Hepatocyte (in vitro differentiated cells): ENCODE measurements around the gene COL5A1. TPM values are rescaled to one million over a fixed set of nuclear protein-coding genes. Genes with fewer than 3 reads are reported as not detected.

Experiments used
- DNase-seq: peaks from one replicate; pipeline ENCODE4 v3.0.0-alpha.2; 2016; ENCODE audit warnings: low spot score
- H2AFZ ChIP-seq: fragments of 200-600 bp; sonication (generic); 2 replicates; pipeline ENCODE4 v1.6.0; 2016; ENCODE audit warnings: antibody characterized with exemption, mild to moderate bottlenecking
- H3K27ac ChIP-seq: fragments of 200-600 bp; sonication (generic); 2 replicates; pipeline ENCODE4 v1.5.1; 2016; ENCODE audit warnings: mild to moderate bottlenecking
- H3K27me3 ChIP-seq: fragments of 200-600 bp; sonication (generic); 2 replicates; pipeline ENCODE4 v1.6.1; 2016
- H3K36me3 ChIP-seq: fragments of 200-600 bp; sonication (generic); replicated peaks from 2 replicates; pipeline ENCODE4 v1.5.1; 2016; ENCODE audit warnings: low read depth; ENCODE audit not compliant: insufficient read depth
- H3K4me1 ChIP-seq: fragments of 200-600 bp; sonication (generic); 2 replicates; pipeline ENCODE4 v1.5.1; 2016; ENCODE audit warnings: mild to moderate bottlenecking, moderate library complexity; ENCODE audit not compliant: insufficient read depth
- H3K4me2 ChIP-seq: fragments of 200-600 bp; sonication (generic); 2 replicates; pipeline ENCODE4 v1.6.0; 2016
- H3K4me3 ChIP-seq: fragments of 200-600 bp; sonication (generic); 2 replicates; pipeline ENCODE4 v1.5.1; 2016; ENCODE audit warnings: mild to moderate bottlenecking
- H3K79me2 ChIP-seq: fragments of 200-600 bp; sonication (generic); 2 replicates; pipeline ENCODE4 v1.6.0; 2017; ENCODE audit warnings: mild to moderate bottlenecking
- H3K9me2 ChIP-seq: fragments of 200-600 bp; sonication (generic); replicated peaks from 2 replicates; pipeline ENCODE4 v1.6.0; 2017; ENCODE audit warnings: mild to moderate bottlenecking; ENCODE audit not compliant: insufficient read depth
- H3K9me3 ChIP-seq: fragments of 200-600 bp; sonication (generic); 2 replicates; pipeline ENCODE4 v1.5.1; 2016; ENCODE audit warnings: low read depth, mild to moderate bottlenecking
- H4K20me1 ChIP-seq: fragments of 200-600 bp; sonication (generic); 2 replicates; pipeline ENCODE4 v1.6.0; 2016; ENCODE audit warnings: mild to moderate bottlenecking; ENCODE audit not compliant: insufficient read depth, poor library complexity, severe bottlenecking
- CTCF ChIP-seq: fragments of 200-600 bp; sonication (generic); IDR thresholded peaks from 2 replicates; pipeline ENCODE4 v1.5.1; 2016; ENCODE audit warnings: antibody characterized with exemption, mild to moderate bottlenecking; ENCODE audit not compliant: poor library complexity
- EZH2 ChIP-seq: fragments of 200-600 bp; sonication (generic); IDR thresholded peaks from 2 replicates; pipeline ENCODE4 v1.6.1; 2016; ENCODE audit warnings: antibody characterized with exemption, mild to moderate bottlenecking, borderline replicate concordance
- EZH2phosphoT487 ChIP-seq: fragments of 200-600 bp; sonication (generic); IDR thresholded peaks from one replicate; pipeline ENCODE4 v1.6.1; 2018; ENCODE audit warnings: antibody characterized with exemption, mild to moderate bottlenecking, low read depth, moderate library complexity; ENCODE audit not compliant: unreplicated experiment, severe bottlenecking
- whole genome bisulfite sequencing: methylation state at CpG from one replicate; pipeline ENCODE4 v1.1.6; 2016; ENCODE audit warnings: low lambda C conversion rate; ENCODE audit errors: missing lambda C conversion rate; 5-methylcytosine and 5-hydroxymethylcytosine counted together
- polyA plus RNA-seq: library from polyadenylated mRNA; unstranded; fragments of >200 nt; fragmentation: Nextera tagmentation; extraction: Ambion mirVana; gene quantifications from 2 replicates; pipeline ENCODE4 v1.2.1, GENCODE V29; 2016
- total RNA-seq: library from RNA; depleted of rRNA; stranded (reverse); fragments of >200 nt; gene quantifications from 2 replicates; pipeline ENCODE4 v1.2.3, GENCODE V29; 2014

The COL5A1 gene
- total and polyA plus RNA-seq, 2 experiments from 2014 or later = 342 to 347 TPM

DNA sequence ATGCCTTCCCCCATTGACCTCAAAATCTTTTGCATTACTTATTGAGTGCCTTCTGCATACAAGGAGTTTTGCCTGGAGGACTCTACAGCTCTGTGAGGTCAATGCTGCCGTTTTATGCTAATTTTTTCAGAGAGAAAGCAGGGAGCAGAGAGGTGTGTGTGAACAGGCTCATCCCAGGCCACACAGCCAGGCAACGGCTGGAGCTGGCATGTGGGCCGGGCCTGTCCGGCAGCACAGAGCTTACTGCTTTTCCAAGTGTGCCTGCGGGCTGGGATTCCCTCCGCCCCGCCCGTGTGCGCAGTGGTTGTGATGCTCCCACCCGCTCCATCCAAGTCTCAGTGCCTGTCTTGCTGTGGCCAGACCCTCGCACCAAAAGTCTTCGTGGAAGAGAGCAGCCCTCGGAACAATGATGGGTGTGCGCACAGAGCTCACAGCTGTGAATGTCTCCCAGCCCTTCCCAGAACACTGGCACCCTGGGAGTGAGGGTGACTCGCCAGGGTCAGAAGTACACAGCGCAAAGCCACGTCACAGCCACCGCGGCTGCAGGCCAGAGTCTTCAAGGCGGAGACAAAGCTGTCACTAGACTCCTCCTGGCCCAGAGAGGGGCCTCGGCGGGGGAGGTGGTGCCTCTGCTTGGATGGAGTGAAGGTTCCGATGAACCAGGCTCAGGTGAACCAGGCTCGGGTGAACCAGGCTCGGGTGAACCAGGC lies 82.8 kb downstream of the COL5A1 start:
- no peaks in the 10 kb centered on the region for H3K9me3 ChIP-seq
- H3K79me2 ChIP-seq = peaks cover 9% of the 10 kb centered on the region
- WGBS = 86% methylated on average over 25 of the region's 25 CpGs
- H3K4me1 ChIP-seq = no peaks in the 10 kb centered on the region
- no peaks in the 10 kb centered on the region for H3K36me3 ChIP-seq
- H3K27ac ChIP-seq = no peak overlapping the region
- H3K27me3 ChIP-seq = no peaks in the 10 kb centered on the region
- H2AFZ ChIP-seq = no peak overlapping the region
- TF ChIP-seq EZH2 (no peak), EZH2phosphoT487 (no peak), CTCF (no peak)
- no peak overlapping the region for H3K4me3 ChIP-seq
- peaks cover 77% of the 10 kb centered on the region for H4K20me1 ChIP-seq
- DNase-seq = no peak
- H3K9me2 ChIP-seq = no peaks in the 10 kb centered on the region
- no peak overlapping the region for H3K4me2 ChIP-seq

GRCh38 chr9:134724912-134725604 lies 83.5 kb downstream of the COL5A1 start:
- H3K4me2 ChIP-seq = no peak overlapping the region
- peaks cover 9% of the 10 kb centered on the region for H3K79me2 ChIP-seq
- H3K4me1 ChIP-seq = no peaks in the 10 kb centered on the region
- H4K20me1 ChIP-seq = peaks cover 70% of the 10 kb centered on the region
- H3K36me3 ChIP-seq = no peaks in the 10 kb centered on the region
- no peak overlapping the region for H2AFZ ChIP-seq
- 93% methylated on average over 17 of the region's 17 CpGs for WGBS
- no peaks in the 10 kb centered on the region for H3K9me3 ChIP-seq
- H3K9me2 ChIP-seq = no peaks in the 10 kb centered on the region
- no peak overlapping the region for H3K27ac ChIP-seq
- DNase-seq = no peak
- TF ChIP-seq CTCF (no peak), EZH2phosphoT487 (no peak), EZH2 (no peak)
- H3K27me3 ChIP-seq = no peaks in the 10 kb centered on the region
- H3K4me3 ChIP-seq = no peak overlapping the region

DNA sequence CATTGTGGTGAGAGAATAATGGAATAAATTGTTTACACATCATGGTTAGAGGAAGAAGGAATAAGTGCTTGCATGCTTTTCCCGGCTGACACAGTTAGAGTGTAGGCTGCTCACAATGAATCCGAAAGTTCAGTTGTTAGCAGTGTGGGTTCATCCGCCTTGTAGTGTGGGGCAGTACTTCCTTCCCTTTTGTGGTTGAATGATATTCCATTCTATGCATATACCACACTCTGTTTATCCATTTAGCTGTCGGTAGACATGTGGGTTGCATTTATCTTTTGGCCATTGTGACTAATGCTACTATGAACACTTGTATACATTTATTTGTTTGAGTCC lies 84.0 kb downstream of the COL5A1 start:
- Histone ChIP-seq H3K79me2 (peaks cover 9% of the 10 kb centered on the region), H3K36me3 (no peaks in the 10 kb centered on the region), H3K9me3 (no peaks in the 10 kb centered on the region), H4K20me1 (peaks cover 65% of the 10 kb centered on the region), H3K27me3 (no peaks in the 10 kb centered on the region), H3K4me2 (no peak overlapping the region), H3K4me1 (no peaks in the 10 kb centered on the region), H2AFZ (no peak overlapping the region), H3K9me2 (no peaks in the 10 kb centered on the region), H3K27ac (no peak overlapping the region), H3K4me3 (no peak overlapping the region)
- no peak for DNase-seq
- WGBS = 58% methylated on average over 4 of the region's 4 CpGs
- TF ChIP-seq EZH2 (no peak), CTCF (no peak), EZH2phosphoT487 (no peak)
